GM12878 (cell line): ENCODE results near the gene CD84. TPM values are rescaled to one million over a fixed set of nuclear protein-coding genes. Genes with fewer than 3 reads are reported as not detected.

ENCODE experiments used
- BHLHE40 ChIP-seq, 2 experiments: fragments of 450-650 bp in 1 of 2; IDR thresholded peaks; 2 replicates each; pipeline ENCODE4 v1.6.1; 2011 to 2017; ENCODE audit warnings: low read depth in 2 of 2, borderline replicate concordance in 1 of 2, improper control_type of control experiment in 1 of 2, low read length in 1 of 2, mild to moderate bottlenecking in 1 of 2
- DPF2 ChIP-seq: fragments of 450-650 bp; IDR thresholded peaks from 2 replicates; pipeline ENCODE4 v1.6.1; 2017; ENCODE audit warnings: mild to moderate bottlenecking
- KDM1A ChIP-seq: fragments of 200-600 bp; sonication (generic); IDR thresholded peaks from 2 replicates; pipeline ENCODE4 v1.6.1; 2016; ENCODE audit warnings: borderline replicate concordance
- MTA2 ChIP-seq: fragments of 450-650 bp; IDR thresholded peaks from 2 replicates; pipeline ENCODE4 v1.6.1; 2016; ENCODE audit warnings: low read depth, mild to moderate bottlenecking, moderate library complexity
- PAX5 ChIP-seq: IDR thresholded peaks from 2 replicates; pipeline ENCODE4 v1.6.1; 2011; ENCODE audit warnings: low read depth, low read length, borderline replicate concordance
- POLR2AphosphoS2 ChIP-seq: IDR thresholded peaks from 2 replicates; pipeline ENCODE4 v1.6.1; 2011; ENCODE audit warnings: low read depth, mild to moderate bottlenecking, low read length, improper control_type of control experiment, moderate library complexity
- RAD21 ChIP-seq: IDR thresholded peaks from 2 replicates; pipeline ENCODE4 v1.6.1; 2011; ENCODE audit warnings: mild to moderate bottlenecking, low read depth, low read length, moderate library complexity; ENCODE audit not compliant: insufficient read depth
- RAD51 ChIP-seq: fragments of 450-650 bp; IDR thresholded peaks from 2 replicates; pipeline ENCODE4 v1.6.1; 2016; ENCODE audit warnings: moderate library complexity, mild to moderate bottlenecking, inconsistent platforms
- SIX5 ChIP-seq: IDR thresholded peaks from 2 replicates; pipeline ENCODE4 v1.6.1; 2011; ENCODE audit warnings: mild to moderate bottlenecking, low read depth, low read length, moderate library complexity; ENCODE audit not compliant: severe bottlenecking
- SP1 ChIP-seq: IDR thresholded peaks from one replicate; pipeline ENCODE4 v1.6.1; 2011; ENCODE audit warnings: low read depth, low read length
- SREBF2 ChIP-seq: IDR thresholded peaks from 2 replicates; pipeline ENCODE4 v1.6.1; 2012; ENCODE audit warnings: mild to moderate bottlenecking, low read length
- STAT1 ChIP-seq: fragments of 450-650 bp; conservative IDR thresholded peaks from 2 replicates; pipeline ENCODE4 v1.6.1; 2014; ENCODE audit warnings: antibody characterized with exemption, mild to moderate bottlenecking
- YY1 ChIP-seq: IDR thresholded peaks from 2 replicates; pipeline ENCODE4 v1.6.1; 2011; ENCODE audit warnings: low read depth, mild to moderate bottlenecking, low read length
- ZNF207 ChIP-seq: fragments of 450-650 bp; IDR thresholded peaks from 2 replicates; pipeline ENCODE4 v1.6.1; 2014; ENCODE audit warnings: antibody characterized with exemption, mild to moderate bottlenecking, borderline replicate concordance
- ZNF622 ChIP-seq: fragments of 450-650 bp; IDR thresholded peaks from 2 replicates; pipeline ENCODE4 v1.6.1; 2017; ENCODE audit warnings: mild to moderate bottlenecking, inconsistent platforms
- polyA plus RNA-seq, 11 experiments: library from polyadenylated mRNA; depleted of rRNA in 4 of 11; unstranded in 6 of 11; stranded (reverse) in 5 of 11; fragments of >200 nt; fragmentation: Nextera tagmentation in 4 of 11; fragmentation: Illumina TruSeq in 1 of 11; extraction: Ambion mirVana in 4 of 11; extraction: Trizol in 1 of 11; gene quantifications; 1 replicate in 1 of 11; 2 replicates in 10 of 11; pipeline versions ENCODE4 v1.2.1 to v1.2.3, GENCODE V29; 2011 to 2016; ENCODE audit warnings: inconsistent platforms in 2 of 11, missing spikeins in 2 of 11, low read depth in 1 of 11
- total RNA-seq, 4 experiments: library from RNA; depleted of rRNA in 3 of 4; stranded (reverse); fragments of >200 nt in 3 of 4; fragmentation: Illumina TruSeq in 1 of 4; extraction: Trizol in 1 of 4; gene quantifications; 2 replicates each; pipeline versions ENCODE4 v1.2.1 to v1.2.3, GENCODE V29; 2013 to 2021
- TF ChIP-seq, protein P1 (sequence below): fragments of 450-650 bp; IDR thresholded peaks from 2 replicates; pipeline ENCODE4 v1.6.1; 2016; ENCODE audit warnings: mild to moderate bottlenecking, moderate library complexity, borderline replicate concordance
- TF ChIP-seq, protein P2 (sequence below): IDR thresholded peaks from 2 replicates; pipeline ENCODE4 v1.6.1; 2012; ENCODE audit warnings: low read depth, low read length, improper control_type of control experiment
- TF ChIP-seq, protein P3 (sequence below): fragments of 150-350 bp; IDR thresholded peaks from 2 replicates; pipeline ENCODE4 v1.6.1; 2014; ENCODE audit warnings: mild to moderate bottlenecking, low read depth, low read length
- TF ChIP-seq, protein P4 (sequence below): fragments of 450-650 bp; IDR thresholded peaks from 2 replicates; pipeline ENCODE4 v1.6.1; 2017; ENCODE audit warnings: mild to moderate bottlenecking, moderate library complexity
- TF ChIP-seq, protein P5 (sequence below): IDR thresholded peaks from 2 replicates; pipeline ENCODE4 v1.6.1; 2011; ENCODE audit warnings: low read depth, low read length, improper control_type of control experiment, borderline replicate concordance

CD84 gene
- total and polyA plus RNA-seq, 10 of the 15 experiments (the other 5 are each of a cell fraction or from before 2014, with no cell fraction given): 3.4 to 20.3 (median 11.7) TPM

DNA sequence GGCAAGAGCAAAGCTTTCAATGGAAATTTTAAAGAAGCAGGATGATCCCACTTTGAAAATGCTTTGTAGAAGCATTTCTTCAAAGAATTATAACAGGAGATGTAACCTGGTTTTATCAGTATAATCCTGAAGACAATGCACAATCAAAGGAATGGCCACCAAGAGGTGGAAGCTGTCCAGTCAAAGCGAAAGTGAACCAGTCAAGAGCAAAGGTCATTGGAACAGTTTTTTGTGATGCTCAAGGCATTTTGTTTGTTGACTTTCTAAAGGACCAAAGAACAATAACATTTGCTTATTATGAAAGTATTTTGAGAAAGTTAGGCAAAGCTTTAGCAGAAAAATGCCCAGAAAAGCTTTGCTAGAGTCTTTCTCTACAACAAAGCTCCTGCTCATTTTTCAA is 5.5 kb upstream of the CD84 start (continued):
- TF ChIP-seq, protein P1, sequence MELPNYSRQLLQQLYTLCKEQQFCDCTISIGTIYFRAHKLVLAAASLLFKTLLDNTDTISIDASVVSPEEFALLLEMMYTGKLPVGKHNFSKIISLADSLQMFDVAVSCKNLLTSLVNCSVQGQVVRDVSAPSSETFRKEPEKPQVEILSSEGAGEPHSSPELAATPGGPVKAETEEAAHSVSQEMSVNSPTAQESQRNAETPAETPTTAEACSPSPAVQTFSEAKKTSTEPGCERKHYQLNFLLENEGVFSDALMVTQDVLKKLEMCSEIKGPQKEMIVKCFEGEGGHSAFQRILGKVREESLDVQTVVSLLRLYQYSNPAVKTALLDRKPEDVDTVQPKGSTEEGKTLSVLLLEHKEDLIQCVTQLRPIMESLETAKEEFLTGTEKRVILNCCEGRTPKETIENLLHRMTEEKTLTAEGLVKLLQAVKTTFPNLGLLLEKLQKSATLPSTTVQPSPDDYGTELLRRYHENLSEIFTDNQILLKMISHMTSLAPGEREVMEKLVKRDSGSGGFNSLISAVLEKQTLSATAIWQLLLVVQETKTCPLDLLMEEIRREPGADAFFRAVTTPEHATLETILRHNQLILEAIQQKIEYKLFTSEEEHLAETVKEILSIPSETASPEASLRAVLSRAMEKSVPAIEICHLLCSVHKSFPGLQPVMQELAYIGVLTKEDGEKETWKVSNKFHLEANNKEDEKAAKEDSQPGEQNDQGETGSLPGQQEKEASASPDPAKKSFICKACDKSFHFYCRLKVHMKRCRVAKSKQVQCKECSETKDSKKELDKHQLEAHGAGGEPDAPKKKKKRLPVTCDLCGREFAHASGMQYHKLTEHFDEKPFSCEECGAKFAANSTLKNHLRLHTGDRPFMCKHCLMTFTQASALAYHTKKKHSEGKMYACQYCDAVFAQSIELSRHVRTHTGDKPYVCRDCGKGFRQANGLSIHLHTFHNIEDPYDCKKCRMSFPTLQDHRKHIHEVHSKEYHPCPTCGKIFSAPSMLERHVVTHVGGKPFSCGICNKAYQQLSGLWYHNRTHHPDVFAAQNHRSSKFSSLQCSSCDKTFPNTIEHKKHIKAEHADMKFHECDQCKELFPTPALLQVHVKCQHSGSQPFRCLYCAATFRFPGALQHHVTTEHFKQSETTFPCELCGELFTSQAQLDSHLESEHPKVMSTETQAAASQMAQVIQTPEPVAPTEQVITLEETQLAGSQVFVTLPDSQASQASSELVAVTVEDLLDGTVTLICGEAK: no peak
- TF ChIP-seq ZNF207: no peak
- TF ChIP-seq RAD51: no peak
- TF ChIP-seq STAT1: no peak
- TF ChIP-seq, protein P2, sequence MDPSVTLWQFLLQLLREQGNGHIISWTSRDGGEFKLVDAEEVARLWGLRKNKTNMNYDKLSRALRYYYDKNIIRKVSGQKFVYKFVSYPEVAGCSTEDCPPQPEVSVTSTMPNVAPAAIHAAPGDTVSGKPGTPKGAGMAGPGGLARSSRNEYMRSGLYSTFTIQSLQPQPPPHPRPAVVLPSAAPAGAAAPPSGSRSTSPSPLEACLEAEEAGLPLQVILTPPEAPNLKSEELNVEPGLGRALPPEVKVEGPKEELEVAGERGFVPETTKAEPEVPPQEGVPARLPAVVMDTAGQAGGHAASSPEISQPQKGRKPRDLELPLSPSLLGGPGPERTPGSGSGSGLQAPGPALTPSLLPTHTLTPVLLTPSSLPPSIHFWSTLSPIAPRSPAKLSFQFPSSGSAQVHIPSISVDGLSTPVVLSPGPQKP: no peak
- no peak for TF ChIP-seq YY1
- TF ChIP-seq, protein P3, sequence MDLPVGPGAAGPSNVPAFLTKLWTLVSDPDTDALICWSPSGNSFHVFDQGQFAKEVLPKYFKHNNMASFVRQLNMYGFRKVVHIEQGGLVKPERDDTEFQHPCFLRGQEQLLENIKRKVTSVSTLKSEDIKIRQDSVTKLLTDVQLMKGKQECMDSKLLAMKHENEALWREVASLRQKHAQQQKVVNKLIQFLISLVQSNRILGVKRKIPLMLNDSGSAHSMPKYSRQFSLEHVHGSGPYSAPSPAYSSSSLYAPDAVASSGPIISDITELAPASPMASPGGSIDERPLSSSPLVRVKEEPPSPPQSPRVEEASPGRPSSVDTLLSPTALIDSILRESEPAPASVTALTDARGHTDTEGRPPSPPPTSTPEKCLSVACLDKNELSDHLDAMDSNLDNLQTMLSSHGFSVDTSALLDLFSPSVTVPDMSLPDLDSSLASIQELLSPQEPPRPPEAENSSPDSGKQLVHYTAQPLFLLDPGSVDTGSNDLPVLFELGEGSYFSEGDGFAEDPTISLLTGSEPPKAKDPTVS: no peak
- TF ChIP-seq RAD21: no peak
- TF ChIP-seq DPF2: 0 out of 2 replicates have a peak, but pooled peaks have one; percentile 37
- no peak for TF ChIP-seq PAX5
- TF ChIP-seq SIX5: no peak
- no peak for TF ChIP-seq SREBF2
- no peak for TF ChIP-seq ZNF622
- no peak for TF ChIP-seq BHLHE40 (IDR thresholded peaks at IDR 0.05; ENCODE audit: borderline replicate concordance in 1 of 2, low read depth in 2 of 2, low read length in 1 of 2)
- TF ChIP-seq MTA2: no peak
- no peak for TF ChIP-seq KDM1A
- TF ChIP-seq, protein P4, sequence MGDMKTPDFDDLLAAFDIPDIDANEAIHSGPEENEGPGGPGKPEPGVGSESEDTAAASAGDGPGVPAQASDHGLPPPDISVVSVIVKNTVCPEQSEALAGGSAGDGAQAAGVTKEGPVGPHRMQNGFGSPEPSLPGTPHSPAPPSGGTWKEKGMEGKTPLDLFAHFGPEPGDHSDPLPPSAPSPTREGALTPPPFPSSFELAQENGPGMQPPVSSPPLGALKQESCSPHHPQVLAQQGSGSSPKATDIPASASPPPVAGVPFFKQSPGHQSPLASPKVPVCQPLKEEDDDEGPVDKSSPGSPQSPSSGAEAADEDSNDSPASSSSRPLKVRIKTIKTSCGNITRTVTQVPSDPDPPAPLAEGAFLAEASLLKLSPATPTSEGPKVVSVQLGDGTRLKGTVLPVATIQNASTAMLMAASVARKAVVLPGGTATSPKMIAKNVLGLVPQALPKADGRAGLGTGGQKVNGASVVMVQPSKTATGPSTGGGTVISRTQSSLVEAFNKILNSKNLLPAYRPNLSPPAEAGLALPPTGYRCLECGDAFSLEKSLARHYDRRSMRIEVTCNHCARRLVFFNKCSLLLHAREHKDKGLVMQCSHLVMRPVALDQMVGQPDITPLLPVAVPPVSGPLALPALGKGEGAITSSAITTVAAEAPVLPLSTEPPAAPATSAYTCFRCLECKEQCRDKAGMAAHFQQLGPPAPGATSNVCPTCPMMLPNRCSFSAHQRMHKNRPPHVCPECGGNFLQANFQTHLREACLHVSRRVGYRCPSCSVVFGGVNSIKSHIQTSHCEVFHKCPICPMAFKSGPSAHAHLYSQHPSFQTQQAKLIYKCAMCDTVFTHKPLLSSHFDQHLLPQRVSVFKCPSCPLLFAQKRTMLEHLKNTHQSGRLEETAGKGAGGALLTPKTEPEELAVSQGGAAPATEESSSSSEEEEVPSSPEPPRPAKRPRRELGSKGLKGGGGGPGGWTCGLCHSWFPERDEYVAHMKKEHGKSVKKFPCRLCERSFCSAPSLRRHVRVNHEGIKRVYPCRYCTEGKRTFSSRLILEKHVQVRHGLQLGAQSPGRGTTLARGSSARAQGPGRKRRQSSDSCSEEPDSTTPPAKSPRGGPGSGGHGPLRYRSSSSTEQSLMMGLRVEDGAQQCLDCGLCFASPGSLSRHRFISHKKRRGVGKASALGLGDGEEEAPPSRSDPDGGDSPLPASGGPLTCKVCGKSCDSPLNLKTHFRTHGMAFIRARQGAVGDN: peak; percentile 61; the same call in 1 of the 2 replicates
- no peak for TF ChIP-seq POLR2AphosphoS2
- TF ChIP-seq, protein P5, sequence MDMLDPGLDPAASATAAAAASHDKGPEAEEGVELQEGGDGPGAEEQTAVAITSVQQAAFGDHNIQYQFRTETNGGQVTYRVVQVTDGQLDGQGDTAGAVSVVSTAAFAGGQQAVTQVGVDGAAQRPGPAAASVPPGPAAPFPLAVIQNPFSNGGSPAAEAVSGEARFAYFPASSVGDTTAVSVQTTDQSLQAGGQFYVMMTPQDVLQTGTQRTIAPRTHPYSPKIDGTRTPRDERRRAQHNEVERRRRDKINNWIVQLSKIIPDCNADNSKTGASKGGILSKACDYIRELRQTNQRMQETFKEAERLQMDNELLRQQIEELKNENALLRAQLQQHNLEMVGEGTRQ: no peak
- TF ChIP-seq SP1: no peak
